Measurements from ENCODE around the gene NRG3.

DNA sequence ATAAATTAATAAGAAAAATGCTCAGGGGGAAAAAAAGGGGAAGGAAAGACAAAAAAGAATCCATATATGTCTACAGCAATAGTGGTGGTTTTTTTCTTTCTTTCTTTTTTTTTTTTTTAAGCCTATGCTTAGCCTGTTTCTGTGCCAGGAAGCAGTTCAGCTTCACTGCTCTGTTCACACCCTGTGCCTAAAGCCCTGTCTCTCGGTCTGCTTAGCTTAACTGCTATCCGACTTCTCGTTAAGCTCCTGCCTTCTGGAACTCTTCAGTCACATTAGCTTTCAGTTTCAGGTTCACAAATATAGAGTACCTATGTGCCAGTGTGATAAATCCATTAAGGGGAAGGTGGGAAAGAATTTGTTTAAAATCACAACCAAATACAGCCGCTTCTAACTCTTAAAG lies 26.5 kb upstream of the NRG3 start:
- TF ChIP-seq, protein P1, sequence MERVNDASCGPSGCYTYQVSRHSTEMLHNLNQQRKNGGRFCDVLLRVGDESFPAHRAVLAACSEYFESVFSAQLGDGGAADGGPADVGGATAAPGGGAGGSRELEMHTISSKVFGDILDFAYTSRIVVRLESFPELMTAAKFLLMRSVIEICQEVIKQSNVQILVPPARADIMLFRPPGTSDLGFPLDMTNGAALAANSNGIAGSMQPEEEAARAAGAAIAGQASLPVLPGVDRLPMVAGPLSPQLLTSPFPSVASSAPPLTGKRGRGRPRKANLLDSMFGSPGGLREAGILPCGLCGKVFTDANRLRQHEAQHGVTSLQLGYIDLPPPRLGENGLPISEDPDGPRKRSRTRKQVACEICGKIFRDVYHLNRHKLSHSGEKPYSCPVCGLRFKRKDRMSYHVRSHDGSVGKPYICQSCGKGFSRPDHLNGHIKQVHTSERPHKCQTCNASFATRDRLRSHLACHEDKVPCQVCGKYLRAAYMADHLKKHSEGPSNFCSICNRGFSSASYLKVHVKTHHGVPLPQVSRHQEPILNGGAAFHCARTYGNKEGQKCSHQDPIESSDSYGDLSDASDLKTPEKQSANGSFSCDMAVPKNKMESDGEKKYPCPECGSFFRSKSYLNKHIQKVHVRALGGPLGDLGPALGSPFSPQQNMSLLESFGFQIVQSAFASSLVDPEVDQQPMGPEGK (CRISPR knock-in tag; IDR thresholded peaks at IDR 0.05; ENCODE audit: borderline replicate concordance) = no peak
- no peak for TF ChIP-seq RARB (CRISPR knock-in tag; IDR thresholded peaks at IDR 0.05)
